ENCODE results near the gene CDKN1C. TPM values are rescaled to one million over a fixed set of nuclear protein-coding genes. Genes with fewer than 3 reads are reported as not detected.

CDKN1C gene
- total RNA-seq, 2 donors from 2014 or later, result 17.2 to 28.7 TPM

GRCh38 chr11:2890466-2891294 is 5.1 kb upstream of the CDKN1C start:
- no peaks in the 10 kb centered on the region for H3K27me3 ChIP-seq
- H3K36me3 ChIP-seq, result no peaks in the 10 kb centered on the region
- peaks cover 0 to 48% of the 10 kb centered on the region in 2 donors for H3K4me1 ChIP-seq
- H3K9me3 ChIP-seq, result no peaks in the 10 kb centered on the region
- TF ChIP-seq, protein P1, sequence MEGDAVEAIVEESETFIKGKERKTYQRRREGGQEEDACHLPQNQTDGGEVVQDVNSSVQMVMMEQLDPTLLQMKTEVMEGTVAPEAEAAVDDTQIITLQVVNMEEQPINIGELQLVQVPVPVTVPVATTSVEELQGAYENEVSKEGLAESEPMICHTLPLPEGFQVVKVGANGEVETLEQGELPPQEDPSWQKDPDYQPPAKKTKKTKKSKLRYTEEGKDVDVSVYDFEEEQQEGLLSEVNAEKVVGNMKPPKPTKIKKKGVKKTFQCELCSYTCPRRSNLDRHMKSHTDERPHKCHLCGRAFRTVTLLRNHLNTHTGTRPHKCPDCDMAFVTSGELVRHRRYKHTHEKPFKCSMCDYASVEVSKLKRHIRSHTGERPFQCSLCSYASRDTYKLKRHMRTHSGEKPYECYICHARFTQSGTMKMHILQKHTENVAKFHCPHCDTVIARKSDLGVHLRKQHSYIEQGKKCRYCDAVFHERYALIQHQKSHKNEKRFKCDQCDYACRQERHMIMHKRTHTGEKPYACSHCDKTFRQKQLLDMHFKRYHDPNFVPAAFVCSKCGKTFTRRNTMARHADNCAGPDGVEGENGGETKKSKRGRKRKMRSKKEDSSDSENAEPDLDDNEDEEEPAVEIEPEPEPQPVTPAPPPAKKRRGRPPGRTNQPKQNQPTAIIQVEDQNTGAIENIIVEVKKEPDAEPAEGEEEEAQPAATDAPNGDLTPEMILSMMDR (IDR thresholded peaks at IDR 0.05), result no peak
- peak overlapping the region; percentile 65 to 76 for H3K27ac ChIP-seq
- DNase-seq (ENCODE audit: low spot score), result no peak
- no peak overlapping the region for H3K4me3 ChIP-seq

DNA sequence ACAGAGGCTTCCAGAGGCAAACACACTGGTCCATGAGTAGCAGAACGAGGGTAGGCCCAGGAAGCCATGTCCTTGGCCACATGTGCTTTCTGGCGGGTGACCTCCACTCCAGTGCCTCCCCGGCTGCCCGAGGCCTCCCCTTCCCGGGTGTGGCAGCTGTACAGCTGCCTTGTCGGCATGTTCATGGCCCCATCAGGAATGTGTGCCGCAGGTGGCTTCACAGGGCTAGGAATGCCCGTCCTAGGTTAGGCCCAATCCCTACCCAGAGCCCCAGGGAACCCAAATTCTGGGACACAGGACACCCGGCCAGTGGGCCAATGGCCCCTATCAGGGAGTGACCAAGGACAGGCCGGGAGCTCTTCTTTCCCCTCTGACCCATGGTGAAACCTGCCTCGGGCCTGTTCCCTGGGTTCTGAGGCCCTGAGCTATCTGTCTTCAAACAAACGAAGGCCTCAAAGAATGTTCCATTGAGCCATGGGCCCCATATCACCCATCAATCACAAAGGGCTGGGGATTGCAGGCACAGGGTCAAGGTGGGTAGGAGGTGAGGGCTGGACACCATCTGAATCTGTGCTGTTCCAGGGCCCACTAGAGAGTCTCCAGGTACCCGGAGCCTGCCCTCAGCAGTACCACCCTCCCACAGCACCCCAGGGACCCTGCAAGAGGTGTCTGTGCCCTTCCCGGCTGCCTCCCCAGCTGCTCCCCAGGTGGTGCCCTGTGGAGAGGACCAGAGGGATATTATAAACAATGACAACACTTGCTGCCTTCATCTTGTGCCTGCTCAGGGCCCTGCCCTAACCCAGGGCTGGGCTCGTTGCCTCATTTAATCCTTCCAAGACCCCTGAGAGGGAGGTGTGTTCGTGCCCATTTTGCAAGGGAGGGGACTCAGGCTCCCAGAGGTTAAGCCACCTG is 4.0 kb upstream of the CDKN1C start:
- TF ChIP-seq, protein P1 (IDR thresholded peaks at IDR 0.05), result no peak
- Histone ChIP-seq H3K27me3 (no peaks in the 10 kb centered on the region), H3K36me3 (no peaks in the 10 kb centered on the region), H3K27ac (peak overlapping the region in 1 of 2 donors; percentile 76), H3K4me3 (no peak overlapping the region), H3K4me1 (peaks cover 0 to 53% of the 10 kb centered on the region in 2 donors), H3K9me3 (no peaks in the 10 kb centered on the region)
- no peak for DNase-seq (ENCODE audit: low spot score)

- Histone ChIP-seq H3K36me3 (no peaks in the 10 kb centered on the region), H3K4me3 (no peak overlapping the region), H3K9me3 (no peaks in the 10 kb centered on the region), H3K27me3 (no peaks in the 10 kb centered on the region), H3K27ac (no peak overlapping the region), H3K4me1 (peaks cover 0 to 53% of the 10 kb centered on the region in 2 donors)
- peak; percentile 96 for DNase-seq (ENCODE audit: low spot score)
- TF ChIP-seq, protein P1 (IDR thresholded peaks at IDR 0.05), result peak; percentile 95 to 99
These were observed 2.8 kb upstream of the CDKN1C start for GRCh38 chr11:2888266-2888968.

- Histone ChIP-seq H3K9me3 (no peaks in the 10 kb centered on the region), H3K4me3 (no peak overlapping the region), H3K36me3 (no peaks in the 10 kb centered on the region), H3K4me1 (peaks cover 0 to 54% of the 10 kb centered on the region in 2 donors), H3K27ac (no peak overlapping the region), H3K27me3 (no peaks in the 10 kb centered on the region)
- no peak for DNase-seq (ENCODE audit: low spot score)
- TF ChIP-seq, protein P1 (IDR thresholded peaks at IDR 0.05), result no peak
These were observed 2.1 kb upstream of the CDKN1C start for GRCh38 chr11:2887515-2888195.

- TF ChIP-seq, protein P1 (IDR thresholded peaks at IDR 0.05), result no peak
- no peaks in the 10 kb centered on the region for H3K9me3 ChIP-seq
- no peaks in the 10 kb centered on the region for H3K27me3 ChIP-seq
- peaks cover 0 to 51% of the 10 kb centered on the region in 2 donors for H3K4me1 ChIP-seq
- H3K36me3 ChIP-seq, result no peaks in the 10 kb centered on the region
- no peak for DNase-seq (ENCODE audit: low spot score)
- H3K4me3 ChIP-seq, result no peak overlapping the region
- peak overlapping the region in 1 of 2 donors; percentile 75 for H3K27ac ChIP-seq
These were observed 1.4 kb upstream of the CDKN1C start for GRCh38 chr11:2886936-2887335.
